Measurements from ENCODE around the gene PPP3CB. TPM values are rescaled to one million over a fixed set of nuclear protein-coding genes. Genes with fewer than 3 reads are reported as not detected.

The PPP3CB gene
- total and polyA plus RNA-seq, 2 experiments from 2014 or later: 11.8 to 41.4 TPM

GRCh38 chr10:73503037-73503436, 7.2 kb upstream of the PPP3CB start:
- H3K4me3 ChIP-seq: no peak overlapping the region
- H3K4me1 ChIP-seq (ENCODE audit: insufficient read depth): no peaks in the 10 kb centered on the region
- H4K20me1 ChIP-seq (ENCODE audit: insufficient read depth, poor library complexity, severe bottlenecking): no peaks in the 10 kb centered on the region
- H3K9me3 ChIP-seq (ENCODE audit: low read depth): no peaks in the 10 kb centered on the region
- H2AFZ ChIP-seq: no peak overlapping the region
- no peaks in the 10 kb centered on the region for H3K27me3 ChIP-seq
- no peak overlapping the region for H3K27ac ChIP-seq
- H3K4me2 ChIP-seq: no peak overlapping the region
- H3K9me2 ChIP-seq (replicated peaks; ENCODE audit: insufficient read depth): no peaks in the 10 kb centered on the region
- no peaks in the 10 kb centered on the region for H3K36me3 ChIP-seq (replicated peaks; ENCODE audit: insufficient read depth, low read depth)
- DNase-seq (ENCODE audit: low spot score): no peak
- no peak for TF ChIP-seq EZH2 (IDR thresholded peaks at IDR 0.05; ENCODE audit: borderline replicate concordance)
- TF ChIP-seq, protein P1, sequence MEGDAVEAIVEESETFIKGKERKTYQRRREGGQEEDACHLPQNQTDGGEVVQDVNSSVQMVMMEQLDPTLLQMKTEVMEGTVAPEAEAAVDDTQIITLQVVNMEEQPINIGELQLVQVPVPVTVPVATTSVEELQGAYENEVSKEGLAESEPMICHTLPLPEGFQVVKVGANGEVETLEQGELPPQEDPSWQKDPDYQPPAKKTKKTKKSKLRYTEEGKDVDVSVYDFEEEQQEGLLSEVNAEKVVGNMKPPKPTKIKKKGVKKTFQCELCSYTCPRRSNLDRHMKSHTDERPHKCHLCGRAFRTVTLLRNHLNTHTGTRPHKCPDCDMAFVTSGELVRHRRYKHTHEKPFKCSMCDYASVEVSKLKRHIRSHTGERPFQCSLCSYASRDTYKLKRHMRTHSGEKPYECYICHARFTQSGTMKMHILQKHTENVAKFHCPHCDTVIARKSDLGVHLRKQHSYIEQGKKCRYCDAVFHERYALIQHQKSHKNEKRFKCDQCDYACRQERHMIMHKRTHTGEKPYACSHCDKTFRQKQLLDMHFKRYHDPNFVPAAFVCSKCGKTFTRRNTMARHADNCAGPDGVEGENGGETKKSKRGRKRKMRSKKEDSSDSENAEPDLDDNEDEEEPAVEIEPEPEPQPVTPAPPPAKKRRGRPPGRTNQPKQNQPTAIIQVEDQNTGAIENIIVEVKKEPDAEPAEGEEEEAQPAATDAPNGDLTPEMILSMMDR (IDR thresholded peaks at IDR 0.05; ENCODE audit: poor library complexity): no peak
- TF ChIP-seq EZH2phosphoT487 (IDR thresholded peaks at IDR 0.05; ENCODE audit: low read depth, severe bottlenecking, unreplicated experiment): no peak
- no peaks in the 10 kb centered on the region for H3K79me2 ChIP-seq
- 97% methylated on average over 1 of the region's 1 CpG for WGBS (ENCODE audit: low lambda C conversion rate, missing lambda C conversion rate)

- peaks cover 3% of the 10 kb centered on the region for H3K4me1 ChIP-seq (ENCODE audit: insufficient read depth)
- H3K4me3 ChIP-seq: no peak overlapping the region
- H3K36me3 ChIP-seq (replicated peaks; ENCODE audit: insufficient read depth, low read depth): no peaks in the 10 kb centered on the region
- no peak overlapping the region for H3K27ac ChIP-seq
- DNase-seq (ENCODE audit: low spot score): no peak
- no peak overlapping the region for H2AFZ ChIP-seq
- no peaks in the 10 kb centered on the region for H3K9me2 ChIP-seq (replicated peaks; ENCODE audit: insufficient read depth)
- no peaks in the 10 kb centered on the region for H3K9me3 ChIP-seq (ENCODE audit: low read depth)
- no peaks in the 10 kb centered on the region for H3K27me3 ChIP-seq
- no peak for TF ChIP-seq EZH2phosphoT487 (IDR thresholded peaks at IDR 0.05; ENCODE audit: low read depth, severe bottlenecking, unreplicated experiment)
- TF ChIP-seq, protein P1 (IDR thresholded peaks at IDR 0.05; ENCODE audit: poor library complexity): no peak
- TF ChIP-seq EZH2 (IDR thresholded peaks at IDR 0.05; ENCODE audit: borderline replicate concordance): no peak
- no peak overlapping the region for H3K4me2 ChIP-seq
- H4K20me1 ChIP-seq (ENCODE audit: insufficient read depth, poor library complexity, severe bottlenecking): no peaks in the 10 kb centered on the region
- H3K79me2 ChIP-seq: peaks cover 2% of the 10 kb centered on the region
These were observed 5.8 kb upstream of the PPP3CB start for GRCh38 chr10:73501651-73502050.

GRCh38 chr10:73497623-73498022, 1.8 kb upstream of the PPP3CB start:
- WGBS (ENCODE audit: low lambda C conversion rate, missing lambda C conversion rate): 91% methylated on average over 2 of the region's 2 CpGs
- Histone ChIP-seq H3K27ac (no peak overlapping the region), H3K4me1 (ENCODE audit: insufficient read depth) (peaks cover 23% of the 10 kb centered on the region), H2AFZ (no peak overlapping the region), H3K79me2 (peaks cover 29% of the 10 kb centered on the region), H3K4me3 (no peak overlapping the region), H3K27me3 (no peaks in the 10 kb centered on the region), H4K20me1 (ENCODE audit: insufficient read depth, poor library complexity, severe bottlenecking) (peaks cover 9% of the 10 kb centered on the region), H3K9me3 (ENCODE audit: low read depth) (no peaks in the 10 kb centered on the region), H3K36me3 (replicated peaks; ENCODE audit: insufficient read depth, low read depth) (no peaks in the 10 kb centered on the region), H3K4me2 (no peak overlapping the region), H3K9me2 (replicated peaks; ENCODE audit: insufficient read depth) (no peaks in the 10 kb centered on the region)
- DNase-seq (ENCODE audit: low spot score): no peak
- TF ChIP-seq EZH2phosphoT487 (IDR thresholded peaks at IDR 0.05; ENCODE audit: low read depth, severe bottlenecking, unreplicated experiment) (no peak), EZH2 (IDR thresholded peaks at IDR 0.05; ENCODE audit: borderline replicate concordance) (no peak)
- TF ChIP-seq, protein P1 (IDR thresholded peaks at IDR 0.05; ENCODE audit: poor library complexity): no peak
